SK-MEL-5 (cell line): ENCODE measurements around the gene CUTA. TPM values are rescaled to one million over a fixed set of nuclear protein-coding genes. Genes with fewer than 3 reads are reported as not detected.

Experiments
- DNase-seq: peaks from one replicate; pipeline ENCODE4 v3.0.0-alpha.2; 2016; ENCODE audit warnings: low read depth, low spot score
- in situ Hi-C: cut with HindIII; loops from 2 replicates; pipeline ENCODE4 v1.10.0; 2016; ENCODE audit warnings: low sequenced_read_pairs, high pct_unique_total_duplicates, low pct_unique_long_range_greater_than_20kb
- total RNA-seq: library from RNA; depleted of rRNA; stranded (reverse); fragments of >200 nt; shearing (Covaris generic); gene quantifications from 2 replicates; pipeline ENCODE4 v1.2.3, GENCODE V29; 2014

Gene CUTA
- total RNA-seq, 1 experiment from 2014 or later, result 130 TPM

GRCh38 chr6:33427585-33428223 is 9.8 kb upstream of the CUTA start:
- in situ Hi-C loops, result no loop called here
- DNase-seq, result no peak

GRCh38 chr6:33426590-33427511 is 8.9 kb upstream of the CUTA start:
- in situ Hi-C loops, result no loop called here
- DNase-seq, result no peak

GRCh38 chr6:33425668-33426577 is 8.0 kb upstream of the CUTA start:
- in situ Hi-C loops, result no loop called here
- peak; percentile 88 for DNase-seq

- in situ Hi-C loops, result no loop called here
- DNase-seq, result no peak
These were observed 7.2 kb upstream of the CUTA start for GRCh38 chr6:33424855-33425667.

GRCh38 chr6:33423777-33424176 is 5.9 kb upstream of the CUTA start:
- DNase-seq, result no peak
- in situ Hi-C loops, result no loop called here

- in situ Hi-C loops, result no loop called here
- no peak for DNase-seq
These were observed 3.4 kb upstream of the CUTA start for GRCh38 chr6:33421344-33421643.

- no peak for DNase-seq
- in situ Hi-C loops, result no loop called here
These were observed 2.8 kb upstream of the CUTA start for GRCh38 chr6:33420491-33421343.

GRCh38 chr6:33419580-33420490 is 1.9 kb upstream of the CUTA start, which contains the start of gene SYNGAP1:
Gene SYNGAP1, plus strand, starts transcription at chr6:33420065. Its CDS starts 200 bp downstream, at chr6:33420265.
- in situ Hi-C loops, result no loop called here
- DNase-seq, result no peak

- in situ Hi-C loops, result no loop called here
- no peak for DNase-seq
These were observed 884 bp upstream of the CUTA start for GRCh38 chr6:33418690-33419291.

GRCh38 chr6:33417128-33417902 is 592 bp downstream of the CUTA start:
- DNase-seq, result no peak
- in situ Hi-C loops, result no loop called here

GRCh38 chr6:33416386-33417127 is 1.4 kb downstream of the CUTA start:
- no peak for DNase-seq
- in situ Hi-C loops, result no loop called here

GRCh38 chr6:33415831-33416230 is 2.1 kb downstream of the CUTA start:
- in situ Hi-C loops, result no loop called here
- no peak for DNase-seq

GRCh38 chr6:33414592-33415271 is 3.2 kb downstream of the CUTA start:
- in situ Hi-C loops, result no loop called here
- peak; percentile 51 for DNase-seq
